HPDE6-E6E7 (cell line): ENCODE results near the gene PEMT.
"Not testable (repeated sequence)": the region's sequence is repeated elsewhere in the genome, so short reads cannot be mapped to it uniquely, and the experiment has no call there.

ENCODE experiments used
- DNase-seq: peaks from one replicate; pipeline ENCODE4 v3.0.0; 2011; ENCODE audit warnings: missing footprints; ENCODE audit errors: extremely low spot score

Gene PEMT, protein sequence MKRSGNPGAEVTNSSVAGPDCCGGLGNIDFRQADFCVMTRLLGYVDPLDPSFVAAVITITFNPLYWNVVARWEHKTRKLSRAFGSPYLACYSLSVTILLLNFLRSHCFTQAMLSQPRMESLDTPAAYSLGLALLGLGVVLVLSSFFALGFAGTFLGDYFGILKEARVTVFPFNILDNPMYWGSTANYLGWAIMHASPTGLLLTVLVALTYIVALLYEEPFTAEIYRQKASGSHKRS

DNA sequence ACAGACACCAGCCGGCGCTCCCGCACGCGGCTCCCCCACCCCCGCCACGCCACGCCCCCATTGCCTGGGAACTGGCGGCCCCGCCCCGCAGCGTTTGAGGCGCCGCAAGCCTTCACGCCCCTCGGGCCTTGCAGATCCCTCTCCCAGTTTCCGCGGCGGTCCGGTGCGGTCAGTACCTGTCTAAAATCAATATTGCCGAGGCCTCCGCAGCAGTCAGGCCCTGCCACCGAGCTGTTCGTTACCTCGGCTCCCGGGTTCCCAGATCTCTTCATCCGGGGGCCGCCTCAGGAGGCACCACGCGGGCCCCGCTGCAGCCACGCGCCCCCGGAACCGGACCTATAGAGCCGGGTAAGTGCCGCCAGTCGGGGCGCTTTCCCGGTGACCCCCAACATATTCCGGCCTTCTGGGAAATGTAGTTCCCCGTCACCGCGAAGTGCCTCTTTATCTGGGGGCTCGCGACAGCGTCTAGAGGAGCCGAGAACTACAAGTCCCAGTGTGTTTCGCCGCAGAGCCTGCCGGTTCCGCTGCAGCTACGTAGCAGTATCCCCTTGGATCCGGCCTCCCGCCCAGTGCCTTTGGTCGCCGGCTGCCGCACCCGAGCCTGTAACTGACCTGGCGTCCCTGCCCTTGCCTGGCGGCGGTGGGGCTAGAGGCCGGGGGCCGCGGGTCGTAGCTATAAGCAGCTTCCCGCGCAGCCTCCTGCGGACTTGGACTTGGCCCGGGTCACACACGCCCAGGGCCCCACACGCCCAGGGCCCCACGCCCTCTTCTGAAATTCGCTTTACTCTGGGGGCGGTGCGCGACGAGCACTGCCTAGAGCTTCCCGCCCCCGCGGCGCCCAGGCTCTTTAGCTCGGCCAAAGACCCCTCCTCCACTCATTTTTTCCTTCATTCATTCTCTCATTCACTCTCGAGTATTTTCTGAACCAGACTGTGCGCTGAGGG lies at the start of gene PEMT:
Gene PEMT (minus strand): TSS at position 354 of the 944 bp plus-strand sequence. CDS start 82 bp downstream, at position 272.
- peak; percentile 96 for DNase-seq

DNA sequence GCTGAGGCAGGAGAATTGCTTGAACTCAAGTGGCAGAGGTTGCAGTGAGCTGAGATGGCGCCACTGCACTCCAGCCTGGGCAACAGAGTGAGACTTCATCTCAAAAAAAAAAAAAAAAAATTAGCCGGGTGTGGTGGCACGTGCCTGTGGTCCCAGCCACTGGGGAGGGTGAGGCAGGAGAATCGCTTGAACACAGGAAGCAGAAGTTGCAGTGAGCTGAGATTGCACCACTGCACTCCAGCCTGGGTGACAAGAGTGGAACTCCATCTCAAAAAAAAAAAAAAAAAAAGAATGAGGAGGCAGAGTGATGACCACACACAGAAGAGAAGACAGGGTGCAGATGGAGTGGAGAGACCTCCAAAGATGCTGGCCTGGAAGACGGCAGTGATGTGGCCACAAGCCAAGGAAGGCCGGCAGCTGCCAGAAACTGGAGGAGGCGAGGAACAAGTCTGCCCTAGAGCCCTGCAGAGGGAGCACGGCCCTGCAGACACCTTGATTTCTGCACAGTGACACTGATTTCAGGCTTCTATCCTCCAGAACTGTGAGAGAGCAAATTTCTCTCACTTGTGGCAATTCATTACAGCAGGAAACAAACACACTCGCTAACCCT lies 48.3 kb upstream of the PEMT start:
- not testable (repeated sequence) for DNase-seq

DNA sequence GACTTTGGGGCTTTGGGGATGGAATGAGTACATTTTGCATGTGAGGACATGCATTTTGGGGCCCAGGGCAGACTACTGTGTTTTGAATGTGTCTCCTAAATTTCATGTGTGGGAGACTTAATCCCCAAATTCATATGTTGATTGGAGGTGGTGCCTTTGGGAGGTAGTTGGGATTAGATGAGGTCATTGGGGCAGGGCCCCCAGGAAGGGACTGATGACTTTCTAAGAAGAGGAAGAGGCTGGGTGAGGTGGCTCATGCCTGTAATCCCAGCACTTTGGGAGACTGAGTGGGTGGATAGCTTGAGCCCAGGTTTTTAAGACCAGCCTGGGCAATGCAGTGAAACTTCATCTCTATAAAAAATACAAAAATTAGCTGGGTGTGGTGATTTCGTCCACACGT lies 47.0 kb upstream of the PEMT start:
- DNase-seq = no peak

DNA sequence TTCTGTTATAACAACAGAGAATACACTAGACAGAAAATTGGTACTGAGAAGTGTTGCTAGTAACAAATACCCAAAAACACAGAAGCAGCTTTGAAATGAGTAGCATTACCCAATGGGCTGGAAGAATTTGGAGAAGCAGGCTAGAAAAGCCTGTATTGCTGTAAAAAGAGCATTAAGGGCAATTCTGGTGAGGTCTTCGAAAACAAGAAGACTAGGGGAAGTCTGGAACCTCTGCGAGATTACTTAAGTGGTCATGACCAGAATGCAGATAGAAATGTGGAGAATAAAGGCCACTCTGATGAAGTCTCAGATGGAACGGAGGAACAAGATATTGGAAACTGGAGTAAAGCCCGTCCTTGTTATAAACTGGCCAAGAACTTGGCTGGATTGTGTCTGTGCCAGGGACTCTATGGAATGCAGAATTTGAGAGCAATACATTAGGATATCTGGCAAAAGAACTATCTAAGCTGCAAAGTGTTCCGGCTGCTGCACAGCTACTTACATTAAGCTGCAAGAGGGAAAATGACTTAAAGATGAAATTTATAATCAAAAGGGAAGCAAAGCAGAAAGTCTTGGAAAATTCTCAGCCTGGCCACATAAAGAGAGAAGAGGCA lies 44.9 kb upstream of the PEMT start:
- DNase-seq = no peak

DNA sequence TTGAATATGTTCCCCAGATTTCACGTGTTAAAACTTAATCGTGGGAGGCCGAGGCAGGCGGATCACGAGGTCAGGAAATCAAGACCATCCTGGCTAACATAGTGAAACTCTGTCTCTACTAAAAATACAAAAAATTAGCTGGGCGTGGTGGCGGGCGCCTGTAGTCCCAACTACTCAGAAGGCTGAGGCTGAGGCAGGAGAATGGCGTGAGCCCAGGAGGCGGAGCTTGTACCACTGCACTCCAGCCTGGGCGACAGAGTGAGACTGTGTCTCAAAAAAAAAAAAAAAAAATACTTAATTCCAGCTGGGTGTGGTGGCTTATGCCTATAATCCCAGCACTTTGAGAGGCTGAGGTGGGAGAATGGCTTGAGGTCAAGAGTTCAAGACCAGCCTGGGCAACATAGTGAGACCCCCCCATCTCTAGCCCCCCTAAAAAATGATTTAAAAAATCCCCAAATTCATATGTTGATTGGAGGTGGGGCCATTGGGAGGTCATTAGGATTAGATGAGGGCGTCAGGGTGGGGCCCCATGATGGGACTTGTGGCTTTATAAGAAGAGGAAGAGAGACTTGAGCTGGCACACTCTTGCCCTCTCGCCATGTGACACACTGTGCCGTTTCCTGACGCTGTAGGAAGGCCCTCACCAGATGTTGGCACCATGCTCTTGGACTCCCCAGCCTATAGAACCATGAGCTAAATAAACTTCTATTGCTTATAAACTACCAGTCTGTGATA lies 44.2 kb upstream of the PEMT start:
- not testable (repeated sequence) for DNase-seq

DNA sequence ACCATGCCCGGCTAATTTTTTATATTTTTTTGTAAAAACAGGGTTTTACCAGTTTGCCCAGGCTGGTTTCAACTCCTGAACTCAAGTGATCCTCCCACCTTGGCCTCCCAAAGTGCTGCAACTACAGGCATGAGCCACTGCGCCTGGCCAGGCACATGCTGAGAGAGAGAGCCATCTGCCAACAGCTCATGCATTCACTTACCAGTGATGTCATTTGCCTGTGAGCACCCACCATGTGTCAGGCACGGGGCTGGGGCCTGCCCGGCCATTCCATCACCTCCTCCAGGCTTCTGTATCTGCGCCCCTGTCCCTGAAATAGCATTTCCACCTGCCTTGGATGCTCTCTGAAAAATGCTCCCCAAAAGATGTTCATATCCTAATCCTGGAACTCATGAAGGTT lies 43.6 kb upstream of the PEMT start:
- no peak for DNase-seq

DNA sequence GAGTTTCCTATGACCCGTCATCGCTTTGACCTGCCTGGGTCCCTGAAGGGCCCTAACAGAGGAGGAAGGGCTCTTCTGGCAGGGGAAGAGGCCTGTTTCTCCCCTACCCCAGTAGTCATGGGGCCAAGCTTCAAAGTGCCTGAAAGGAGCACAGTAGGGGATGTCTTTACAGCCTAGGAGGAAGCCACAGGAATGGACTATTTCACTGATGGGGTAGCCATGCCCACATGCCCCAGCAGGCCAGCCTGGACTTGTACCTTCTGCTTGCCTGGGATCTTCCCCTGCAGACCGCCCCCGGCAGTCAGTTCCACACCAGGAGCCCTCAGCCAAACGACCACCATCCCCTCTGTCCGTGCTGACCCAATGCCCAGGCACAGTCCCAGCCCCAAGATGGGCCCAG lies 41.8 kb upstream of the PEMT start:
- no peak for DNase-seq

DNA sequence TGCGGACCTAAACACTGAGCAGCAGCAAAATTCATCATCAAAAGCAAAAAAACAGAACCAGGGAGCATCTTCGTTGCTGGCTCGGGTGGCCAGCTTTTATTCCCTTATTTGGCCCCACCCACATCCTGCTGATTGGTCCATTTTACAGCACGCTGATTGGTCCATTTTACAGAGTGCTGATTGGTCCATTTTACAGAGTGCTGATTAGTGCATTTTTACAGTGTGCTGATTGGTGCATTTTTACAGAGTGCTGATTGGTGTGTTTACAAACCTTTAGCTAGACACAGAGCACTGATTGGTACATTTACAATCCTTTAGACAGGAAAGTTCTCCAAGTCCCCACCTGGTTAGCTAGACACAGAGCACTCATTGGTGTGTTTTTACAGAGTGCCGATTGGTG lies 41.2 kb upstream of the PEMT start:
- not testable (repeated sequence) for DNase-seq

DNA sequence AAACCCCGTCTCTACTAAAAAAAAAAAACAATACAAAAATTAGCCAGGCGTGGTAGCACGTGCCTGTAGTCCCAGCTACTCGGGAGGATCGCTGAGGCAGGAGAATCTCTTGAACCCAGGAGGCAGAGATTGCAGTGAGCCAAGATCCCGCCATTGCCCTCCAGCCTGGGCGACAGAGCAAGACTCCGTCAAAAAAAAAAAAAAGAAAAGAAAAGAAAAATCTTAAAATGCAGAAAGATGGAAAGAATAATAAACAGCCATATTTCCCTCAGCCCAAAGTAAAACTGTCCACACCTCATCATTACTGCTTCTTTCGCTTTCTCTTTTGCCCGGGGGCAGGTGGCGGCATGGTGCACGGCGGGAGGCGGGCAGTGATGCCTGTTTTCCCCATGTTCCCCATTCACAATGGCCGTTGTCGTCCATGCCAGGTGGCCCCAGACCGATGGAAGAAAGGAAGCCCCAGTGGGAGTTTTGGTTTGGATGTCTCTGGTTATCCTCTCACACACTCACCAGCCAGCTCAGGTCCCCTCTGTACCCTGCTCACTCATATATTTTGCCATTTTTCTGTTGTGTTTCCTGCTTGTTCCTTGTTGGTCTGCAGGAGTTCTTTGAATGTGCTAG lies 37.0 kb upstream of the PEMT start:
- DNase-seq = no peak

DNA sequence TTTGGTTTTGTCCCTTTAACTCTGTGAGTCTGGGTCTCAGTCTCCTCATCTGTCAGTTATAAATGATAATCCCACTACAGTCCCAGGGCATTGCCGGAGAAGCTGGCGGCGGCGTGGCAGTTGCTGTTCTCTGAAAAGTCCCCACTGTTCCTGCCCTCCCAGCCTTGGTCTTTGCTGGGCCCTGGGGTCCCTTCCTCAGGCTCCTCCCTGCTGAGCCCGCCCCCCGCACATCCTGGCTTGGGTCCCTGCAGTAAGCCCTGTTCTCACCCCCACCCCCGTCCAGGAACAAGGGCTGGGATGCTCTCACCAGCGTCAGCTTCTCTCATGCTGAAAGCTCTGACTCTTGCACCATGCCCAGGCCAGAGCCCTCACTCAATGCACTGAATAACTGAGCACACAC lies 35.3 kb upstream of the PEMT start:
- no peak for DNase-seq

DNA sequence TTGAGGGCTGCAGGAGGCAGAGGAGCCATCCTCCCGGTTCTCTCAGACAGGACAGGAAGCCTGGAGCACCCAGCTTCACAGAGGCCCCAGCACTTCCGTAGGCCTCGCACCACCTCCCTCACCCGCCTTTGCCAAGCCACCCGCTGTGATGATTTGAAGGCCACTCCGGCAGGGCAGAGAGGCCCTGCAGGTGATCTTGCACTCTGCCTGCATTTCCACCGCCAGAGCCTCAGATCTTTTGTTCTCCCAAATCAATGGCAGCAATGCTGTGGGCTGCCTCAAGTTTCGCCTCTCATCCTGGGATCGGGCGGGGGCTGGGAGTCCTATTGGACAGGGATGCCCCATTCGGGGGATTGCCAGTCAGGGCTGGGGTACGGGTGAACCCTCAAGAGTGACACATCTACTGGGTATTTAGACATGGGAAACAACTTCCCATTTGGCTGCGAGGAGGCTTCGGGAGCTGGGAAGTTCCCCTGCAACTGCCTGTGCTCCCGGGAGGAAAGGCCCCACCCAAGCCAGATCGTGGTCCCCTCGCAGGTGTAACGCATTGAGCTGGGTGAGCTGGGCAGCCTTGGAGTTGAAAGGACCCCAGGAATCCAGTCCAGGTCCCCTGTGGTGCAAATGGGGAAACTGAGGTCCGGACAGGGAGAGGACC lies 34.8 kb upstream of the PEMT start:
- DNase-seq = no peak

DNA sequence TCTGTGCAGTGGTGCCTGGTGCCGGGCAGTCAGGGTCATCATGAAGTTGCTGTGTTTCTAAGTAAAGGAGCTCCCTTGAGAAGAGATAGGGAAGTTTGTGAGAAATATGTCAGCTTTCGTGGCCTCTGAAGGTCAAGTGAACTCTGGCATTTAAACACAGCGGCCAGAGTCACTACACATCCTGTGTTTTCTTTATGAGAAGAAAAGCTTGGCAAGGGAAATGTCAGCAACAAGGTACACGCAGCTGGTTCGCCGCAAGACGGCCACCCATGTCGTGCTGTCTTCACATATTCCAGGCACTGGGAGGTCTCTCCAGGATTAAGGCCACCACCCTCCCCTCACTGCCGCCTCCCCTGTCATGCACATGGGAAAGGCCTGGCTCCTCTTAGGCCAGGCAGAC lies 33.2 kb upstream of the PEMT start:
- no peak for DNase-seq

DNA sequence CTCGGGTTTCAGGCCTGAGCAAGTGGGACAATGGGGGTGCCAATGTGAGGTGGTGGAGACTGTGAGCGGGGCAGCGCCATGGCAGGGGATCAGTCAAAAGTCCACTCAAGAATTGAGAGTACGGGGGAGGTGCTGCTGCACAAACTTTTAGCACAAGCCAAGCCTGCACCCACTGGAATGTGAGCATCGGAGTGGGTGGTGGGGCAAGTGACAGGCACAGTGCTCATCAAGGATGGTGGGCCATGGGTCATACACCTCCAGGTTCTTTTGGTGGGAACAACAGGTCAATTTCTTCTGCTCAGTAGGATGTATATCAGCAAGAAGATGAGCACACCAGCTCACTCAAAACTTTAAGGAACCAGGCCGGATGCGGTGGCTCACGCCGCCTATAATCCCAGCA lies 32.4 kb upstream of the PEMT start:
- no peak for DNase-seq

DNA sequence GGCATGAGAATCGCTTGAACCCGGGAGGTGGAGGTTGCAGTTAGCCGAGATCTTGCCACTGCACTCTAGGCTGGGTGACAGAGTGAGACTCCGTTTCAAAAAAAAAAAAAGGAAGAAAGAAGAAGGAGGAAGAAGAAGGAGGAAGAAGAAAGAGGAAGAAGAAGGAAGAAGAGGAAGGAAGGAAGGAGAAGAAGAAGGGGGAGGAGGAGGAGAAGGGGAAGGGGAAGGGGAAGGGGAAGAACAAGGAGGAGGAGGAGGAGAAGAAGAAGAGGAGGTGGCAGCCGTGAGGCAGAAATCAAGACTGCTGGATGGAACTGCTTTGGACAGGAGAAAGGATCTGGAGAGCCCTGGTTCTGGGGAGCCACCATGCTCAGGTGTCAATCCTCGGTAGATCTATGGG lies 29.7 kb upstream of the PEMT start:
- no peak for DNase-seq

DNA sequence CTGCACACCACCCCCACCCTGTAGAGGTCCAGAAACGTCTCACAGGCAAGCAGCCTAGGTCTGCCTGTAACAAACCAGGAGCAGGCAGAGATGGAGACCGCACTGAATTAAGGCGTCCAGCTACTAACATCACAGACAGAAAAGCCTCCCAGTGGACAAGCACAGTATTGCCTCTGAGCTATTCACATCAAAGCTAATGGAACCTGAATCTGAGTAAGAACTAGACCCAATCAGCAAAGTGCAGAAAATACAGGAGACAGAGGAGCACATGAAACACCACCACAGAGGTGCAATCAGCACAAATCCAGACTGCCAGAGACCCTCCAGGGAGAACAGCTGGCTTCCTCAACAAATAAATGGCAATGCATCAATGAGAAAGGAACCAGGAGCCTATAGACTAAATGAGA lies 22.2 kb upstream of the PEMT start:
- peak; percentile 59 for DNase-seq

DNA sequence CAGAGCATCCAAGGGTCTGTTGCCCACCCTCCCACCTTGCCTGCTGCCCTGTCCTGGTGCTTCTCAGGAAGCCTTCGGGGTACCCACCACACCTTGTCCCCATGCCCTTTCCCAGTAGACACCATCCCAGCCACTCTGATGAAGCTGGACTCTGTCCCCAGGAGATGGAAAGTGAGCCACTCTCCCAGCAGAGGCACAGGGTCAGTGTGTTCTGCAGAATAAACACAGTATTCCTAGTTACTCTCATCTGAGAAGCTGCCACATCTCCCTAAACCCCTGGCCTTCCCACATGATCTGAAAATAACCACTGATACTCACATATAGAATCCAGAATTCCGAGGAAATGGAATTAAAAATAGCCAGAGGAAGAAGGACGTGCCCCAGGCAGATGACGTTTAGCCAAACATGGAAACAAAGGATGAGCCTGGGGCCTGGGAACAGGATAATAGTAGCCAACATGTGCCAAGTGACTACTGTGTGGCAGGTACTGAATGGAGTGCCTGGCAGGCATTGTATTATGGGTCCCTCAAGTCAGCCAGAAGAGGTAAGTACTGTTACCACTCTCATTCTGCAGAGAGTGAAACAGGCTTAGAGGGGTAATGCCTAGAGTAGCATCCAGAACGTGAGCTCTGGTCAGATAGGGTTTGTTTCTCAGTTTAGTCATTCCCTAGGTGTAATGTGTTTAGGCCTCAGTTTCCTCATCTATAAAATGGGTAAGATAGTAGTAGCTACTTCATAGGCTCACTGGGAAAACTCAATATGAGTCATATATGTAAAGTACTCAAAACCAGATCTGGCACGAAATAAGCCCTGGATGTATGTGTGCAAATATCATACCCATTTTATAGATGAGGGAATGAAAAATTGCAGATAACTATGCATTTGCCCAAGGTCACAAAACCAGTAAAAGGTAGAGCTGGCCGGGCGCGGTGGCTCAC lies 20.8 kb upstream of the PEMT start:
- DNase-seq = no peak

DNA sequence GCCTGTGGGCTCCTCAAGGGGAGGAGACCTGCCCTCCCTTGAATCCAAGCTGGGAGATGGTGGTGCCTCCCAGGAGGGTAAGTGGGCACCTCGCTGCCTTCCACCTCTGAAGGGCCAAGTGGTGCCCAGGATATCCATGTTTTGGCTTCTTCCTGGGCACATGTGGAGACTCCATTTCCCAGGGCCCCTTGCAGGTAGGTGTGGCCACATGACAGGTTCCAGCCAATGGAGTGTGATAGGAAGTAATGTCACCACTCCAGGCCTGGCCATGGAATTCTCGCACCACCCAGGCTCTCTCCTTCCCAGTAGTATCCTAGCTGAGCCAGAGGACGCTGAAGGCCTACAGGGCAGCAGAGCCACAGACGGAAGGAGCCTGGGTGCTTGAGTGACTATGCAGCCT lies 17.6 kb upstream of the PEMT start:
- DNase-seq = no peak

DNA sequence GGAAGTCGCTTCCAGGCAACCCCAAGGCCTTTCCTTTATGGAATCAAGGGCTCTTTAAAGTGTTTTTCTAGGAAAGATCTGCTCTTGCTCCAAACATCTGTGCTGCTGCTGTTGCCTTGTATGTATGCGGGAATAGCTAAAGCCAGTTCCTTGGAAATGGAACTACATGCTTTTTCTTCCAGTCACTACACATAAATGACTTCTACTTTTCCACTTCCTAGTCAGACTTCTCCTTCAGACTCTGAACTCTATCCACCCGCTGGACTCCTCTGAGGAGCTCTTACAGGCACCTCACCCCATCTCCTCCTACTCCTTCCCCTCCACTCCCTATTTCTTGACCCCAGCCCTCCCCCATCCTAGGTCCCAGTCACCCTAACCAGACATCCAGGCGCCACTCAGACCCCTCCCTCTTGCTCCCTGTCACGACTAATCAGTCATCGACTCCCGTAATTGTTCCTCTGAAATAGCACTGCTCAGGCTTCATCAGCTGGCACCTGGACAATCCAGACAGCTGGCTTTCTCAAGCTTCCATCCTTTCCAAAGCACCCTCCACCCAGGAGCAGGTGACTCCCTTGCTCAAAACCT lies 15.0 kb upstream of the PEMT start:
- no peak for DNase-seq

DNA sequence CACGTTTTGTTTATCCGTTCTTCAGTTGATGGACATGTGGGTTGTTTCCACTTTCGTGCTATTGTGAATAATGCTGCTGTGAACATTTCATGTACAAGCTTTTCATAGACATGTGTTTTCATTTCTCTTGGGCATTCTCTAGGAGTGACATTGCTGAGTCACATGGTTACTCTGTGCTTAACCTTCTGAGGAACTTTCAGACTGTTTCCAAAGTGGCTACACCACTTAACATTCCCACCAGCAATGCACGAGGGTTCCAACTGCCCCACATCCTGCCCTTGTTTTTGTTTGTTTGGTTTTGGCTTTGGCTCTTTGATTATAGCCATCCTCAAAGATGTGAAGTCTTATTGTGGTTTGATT lies 14.2 kb upstream of the PEMT start:
- no peak for DNase-seq
